Endothelial cell of umbilical vein (primary cell): ENCODE results near the gene XXYLT1. TPM values are rescaled to one million over a fixed set of nuclear protein-coding genes. Genes with fewer than 3 reads are reported as not detected.

Experiments
- BruUV-seq: library from RNA; stranded (reverse); fragments of 400-500 nt; replicated peaks from 2 replicates; lab custom pipeline; 2021; lab: Mats Ljungman, UMichigan
- CTCF ChIA-PET: fragments of 300-600, 350-600 bp; sonication (Branson Sonifier 250); formaldehyde crosslinking; loops from one replicate; lab custom pipeline; 2021; ENCODE audit warnings: antibody characterized with exemption, inconsistent platforms; lab: Charles Lee
- POLR2A ChIA-PET: fragments of 300-600, 350-600 bp; sonication (Branson Sonifier 250); formaldehyde crosslinking; loops from one replicate; lab custom pipeline; 2021; ENCODE audit warnings: antibody characterized with exemption, inconsistent platforms; lab: Charles Lee
- DNase-seq: peaks from one replicate; pipeline ENCODE4 v3.0.0-alpha.2; 2011; ENCODE audit warnings: low read depth, low spot score
- FAIRE-seq: peaks from 2 replicates; lab custom pipeline; 2011; peaks lifted over from hg19 to GRCh38; lab: Jason Lieb, UNC
- H2AFZ ChIP-seq: 2 replicates; pipeline ENCODE4 v1.6.0; 2012; ENCODE audit warnings: low read depth, low read length, control low read depth, inconsistent platforms
- H3K27ac ChIP-seq: 2 replicates; pipeline ENCODE4 v1.5.1; 2011; ENCODE audit warnings: low read depth, mild to moderate bottlenecking, control low read depth, low read length, moderate library complexity; ENCODE audit not compliant: insufficient read depth
- H3K27me3 ChIP-seq, 2 experiments: 2 replicates each; pipeline versions ENCODE4 v1.6.0 to v1.6.1; 2011; ENCODE audit warnings: low read length in 2 of 2, mixed read lengths in 1 of 2; ENCODE audit not compliant: control insufficient read depth in 2 of 2, insufficient read depth in 2 of 2
- H3K36me3 ChIP-seq, 2 experiments: 2 replicates in 1 of 2; 3 replicates in 1 of 2; pipeline ENCODE4 v1.5.1; 2011; ENCODE audit warnings: low read length in 2 of 2, mild to moderate bottlenecking in 1 of 2, moderate library complexity in 1 of 2; ENCODE audit not compliant: control insufficient read depth in 2 of 2, insufficient read depth in 2 of 2; ENCODE audit errors: extremely low read depth in 1 of 2
- H3K4me1 ChIP-seq: 3 replicates; pipeline ENCODE4 v1.5.1; 2011; ENCODE audit warnings: mild to moderate bottlenecking, low read length; ENCODE audit not compliant: control insufficient read depth, insufficient read depth; ENCODE audit errors: extremely low read depth
- H3K4me2 ChIP-seq: 2 replicates; pipeline ENCODE4 v1.6.1; 2011; ENCODE audit warnings: low read length, control low read depth, mixed read lengths; ENCODE audit not compliant: insufficient read depth
- H3K4me3 ChIP-seq, 3 experiments: fragments of 200-600 bp in 1 of 3; sonication (generic), shearing (Covaris generic) in 1 of 3; replicated peaks in 1 of 3; 2 replicates each; pipeline ENCODE4 v1.5.1; 2011 to 2016; ENCODE audit warnings: control low read depth in 3 of 3, low read length in 3 of 3, mild to moderate bottlenecking in 2 of 3, inconsistent platforms in 1 of 3, low read depth in 1 of 3, moderate library complexity in 1 of 3; ENCODE audit not compliant: insufficient read depth in 1 of 3
- H3K79me2 ChIP-seq: 2 replicates; pipeline ENCODE4 v1.6.0; 2012; ENCODE audit warnings: low read length, inconsistent platforms; ENCODE audit not compliant: control insufficient read depth, insufficient read depth
- H3K9ac ChIP-seq: replicated peaks from 2 replicates; pipeline ENCODE3; 2011; ENCODE audit warnings: low read length, control low read depth; ENCODE audit not compliant: insufficient read depth; ENCODE audit errors: extremely low read depth
- H3K9me1 ChIP-seq: replicated peaks from 3 replicates; pipeline ENCODE4 v1.6.0; 2011; ENCODE audit warnings: mild to moderate bottlenecking, low read length; ENCODE audit not compliant: control insufficient read depth, insufficient read depth; ENCODE audit errors: extremely low read depth
- H3K9me3 ChIP-seq: replicated peaks from 2 replicates; pipeline ENCODE4 v1.5.1; 2012; ENCODE audit warnings: low read length, inconsistent platforms; ENCODE audit not compliant: control insufficient read depth, insufficient read depth
- H4K20me1 ChIP-seq: replicated peaks from 2 replicates; pipeline ENCODE3; 2011; ENCODE audit warnings: mild to moderate bottlenecking, low read length; ENCODE audit not compliant: control insufficient read depth, insufficient read depth; ENCODE audit errors: extremely low read depth
- EZH2 ChIP-seq: IDR thresholded peaks from 2 replicates; pipeline ENCODE4 v1.6.1; 2012; ENCODE audit warnings: borderline replicate concordance, low read depth, mild to moderate bottlenecking, moderate library complexity, low read length, inconsistent platforms; ENCODE audit not compliant: severe bottlenecking
- FOS ChIP-seq: IDR thresholded peaks from 2 replicates; pipeline ENCODE4 v1.6.1; 2011; ENCODE audit warnings: mild to moderate bottlenecking, low read length, moderate library complexity, borderline replicate concordance; ENCODE audit not compliant: insufficient read depth
- GATA2 ChIP-seq: IDR thresholded peaks from 2 replicates; pipeline ENCODE4 v1.7.0; 2011; ENCODE audit warnings: low read depth, mild to moderate bottlenecking, moderate library complexity, mixed read lengths, low read length; ENCODE audit not compliant: insufficient read length, insufficient read depth
- JUN ChIP-seq: IDR thresholded peaks from 2 replicates; pipeline ENCODE4 v1.6.1; 2011; ENCODE audit warnings: borderline replicate concordance, low read depth; ENCODE audit not compliant: insufficient read length, insufficient read depth
- MYC ChIP-seq: IDR thresholded peaks from one replicate; pipeline ENCODE4 v1.6.1; 2011; ENCODE audit warnings: mild to moderate bottlenecking, low read depth, low read length
- POLR2A ChIP-seq: IDR thresholded peaks from 2 replicates; pipeline ENCODE4 v1.6.1; 2012; ENCODE audit warnings: low read depth, mild to moderate bottlenecking, control low read depth, low read length
- POLR2AphosphoS5 ChIP-seq: IDR thresholded peaks from 2 replicates; pipeline ENCODE4 v1.6.1; 2012; ENCODE audit warnings: low read depth, mild to moderate bottlenecking, control low read depth, low read length, moderate library complexity; ENCODE audit not compliant: insufficient read depth
- dilution Hi-C: fragments of 300-500 bp; cut with MboI; formaldehyde crosslinking; loops from one replicate; pipeline ENCODE4 v1.15.0; 2019; ENCODE audit warnings: low sequenced_read_pairs; ENCODE audit not compliant: extremely low pct_ligation_motif_present
- intact Hi-C: fragments of 100-400 bp; cut with micrococcal nuclease; formaldehyde crosslinking; loops from one replicate; pipeline ENCODE4 v1.10.0; 2022
- polyA plus RNA-seq, 4 experiments: library from polyadenylated mRNA; depleted of rRNA in 3 of 4; stranded (reverse) in 3 of 4; unstranded in 1 of 4; fragments of >200 nt; gene quantifications; 2 replicates each; pipeline versions ENCODE4 v1.2.1 to v1.2.3, GENCODE V29; 2011 to 2012; ENCODE audit warnings: missing spikeins in 1 of 4
- total RNA-seq: library from RNA; stranded (reverse); gene quantifications from 2 replicates; pipeline ENCODE4 v1.2.3, GENCODE V29; 2021
- TF ChIP-seq, protein P1 (sequence below): IDR thresholded peaks from 2 replicates; pipeline ENCODE4 v1.6.1; 2011; ENCODE audit not compliant: insufficient read depth, insufficient read length
- TF ChIP-seq, protein P2 (sequence below), 2 donors: IDR thresholded peaks; 1 replicate in 1 of 2; 2 replicates in 1 of 2; pipeline ENCODE4 v1.5.1; 2011; ENCODE audit warnings: low read length in 2 of 2, mild to moderate bottlenecking in 2 of 2, moderate library complexity in 2 of 2, control low read depth in 1 of 2, inconsistent platforms in 1 of 2, low read depth in 1 of 2; ENCODE audit not compliant: insufficient read depth in 1 of 2; ENCODE audit errors: extremely low read depth in 1 of 2

Gene XXYLT1
- total and polyA plus RNA-seq, 2 donors (not counting 3 experiments of a cell fraction or from before 2014, with no cell fraction given) = 54.4 to 78.1 TPM

DNA sequence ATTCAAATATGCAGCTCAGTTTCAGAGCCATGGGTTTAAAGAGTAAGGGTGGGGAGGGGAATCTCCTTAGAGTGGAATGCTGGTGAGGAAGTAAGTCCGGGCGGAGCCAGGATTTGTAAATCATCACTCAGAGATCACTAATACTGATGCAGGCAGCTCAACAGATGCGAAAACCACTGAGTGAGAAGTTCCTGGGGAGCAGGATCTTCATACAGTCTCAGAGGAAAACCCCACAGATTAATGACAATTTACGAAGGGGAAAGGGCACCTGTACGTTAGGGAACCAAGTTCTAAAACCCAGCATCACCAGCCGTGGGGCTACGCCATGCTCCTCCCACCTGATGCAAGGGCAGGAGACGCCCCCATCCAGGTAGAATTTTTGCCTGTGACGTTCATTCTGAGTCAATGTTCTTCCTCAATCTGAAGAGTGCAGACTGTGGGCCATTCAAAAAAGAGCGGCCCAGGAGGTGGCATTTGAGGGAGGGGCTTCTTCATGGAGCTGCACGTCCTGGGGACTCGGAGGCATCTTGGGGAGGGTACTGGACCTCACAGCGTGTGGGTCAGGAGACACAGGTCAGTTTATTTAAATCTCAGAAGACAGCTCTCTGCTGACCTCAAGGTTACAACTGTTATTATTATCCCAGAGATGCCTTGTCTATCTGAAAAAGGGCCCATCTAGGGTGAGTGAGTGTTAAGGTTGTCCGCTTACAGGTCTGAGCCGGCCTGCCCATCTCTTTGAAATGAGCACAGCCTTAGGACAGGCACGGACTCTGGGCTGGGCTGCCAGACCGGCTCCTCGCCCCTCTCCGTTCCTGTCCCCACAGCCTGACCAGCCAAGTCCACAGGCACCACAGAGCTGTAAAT, 228.0 kb downstream of the XXYLT1 start:
- Histone ChIP-seq H4K20me1 (no peaks in the 10 kb centered on the region), H3K79me2 (no peaks in the 10 kb centered on the region), H3K4me3 (no peak overlapping the region), H3K9ac (no peak overlapping the region), H3K9me1 (no peaks in the 10 kb centered on the region), H3K4me1 (peaks cover 3% of the 10 kb centered on the region), H3K27me3 (no peaks in the 10 kb centered on the region), H3K4me2 (no peak overlapping the region), H2AFZ (no peak overlapping the region), H3K27ac (no peak overlapping the region), H3K9me3 (no peaks in the 10 kb centered on the region), H3K36me3 (no peaks in the 10 kb centered on the region)
- dilution Hi-C loops = no loop called here
- intact Hi-C loops = no loop called here
- POLR2A ChIA-PET = no interaction called here
- no peak for DNase-seq
- CTCF ChIA-PET = no interaction called here
- no peak for FAIRE-seq
- TF ChIP-seq JUN (no peak), MYC (no peak), POLR2A (no peak), FOS (no peak), GATA2 (no peak), POLR2AphosphoS5 (no peak), EZH2 (no peak)
- TF ChIP-seq, protein P1, sequence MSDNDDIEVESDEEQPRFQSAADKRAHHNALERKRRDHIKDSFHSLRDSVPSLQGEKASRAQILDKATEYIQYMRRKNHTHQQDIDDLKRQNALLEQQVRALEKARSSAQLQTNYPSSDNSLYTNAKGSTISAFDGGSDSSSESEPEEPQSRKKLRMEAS = no peak
- TF ChIP-seq, protein P2, sequence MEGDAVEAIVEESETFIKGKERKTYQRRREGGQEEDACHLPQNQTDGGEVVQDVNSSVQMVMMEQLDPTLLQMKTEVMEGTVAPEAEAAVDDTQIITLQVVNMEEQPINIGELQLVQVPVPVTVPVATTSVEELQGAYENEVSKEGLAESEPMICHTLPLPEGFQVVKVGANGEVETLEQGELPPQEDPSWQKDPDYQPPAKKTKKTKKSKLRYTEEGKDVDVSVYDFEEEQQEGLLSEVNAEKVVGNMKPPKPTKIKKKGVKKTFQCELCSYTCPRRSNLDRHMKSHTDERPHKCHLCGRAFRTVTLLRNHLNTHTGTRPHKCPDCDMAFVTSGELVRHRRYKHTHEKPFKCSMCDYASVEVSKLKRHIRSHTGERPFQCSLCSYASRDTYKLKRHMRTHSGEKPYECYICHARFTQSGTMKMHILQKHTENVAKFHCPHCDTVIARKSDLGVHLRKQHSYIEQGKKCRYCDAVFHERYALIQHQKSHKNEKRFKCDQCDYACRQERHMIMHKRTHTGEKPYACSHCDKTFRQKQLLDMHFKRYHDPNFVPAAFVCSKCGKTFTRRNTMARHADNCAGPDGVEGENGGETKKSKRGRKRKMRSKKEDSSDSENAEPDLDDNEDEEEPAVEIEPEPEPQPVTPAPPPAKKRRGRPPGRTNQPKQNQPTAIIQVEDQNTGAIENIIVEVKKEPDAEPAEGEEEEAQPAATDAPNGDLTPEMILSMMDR (IDR thresholded peaks at IDR 0.05; ENCODE audit: extremely low read depth in 1 of 2, insufficient read depth in 1 of 2, low read depth in 1 of 2, low read length in 2 of 2) = no peak
- BruUV-seq = no TSS peak
